NCI-H146 (cell line): Measurements from ENCODE around the gene DPYSL4.

ENCODE experiments used
- DNase-seq: peaks from one replicate; lab custom pipeline; 2025; lab: John Stamatoyannopoulos, UW

DPYSL4 gene

DNA sequence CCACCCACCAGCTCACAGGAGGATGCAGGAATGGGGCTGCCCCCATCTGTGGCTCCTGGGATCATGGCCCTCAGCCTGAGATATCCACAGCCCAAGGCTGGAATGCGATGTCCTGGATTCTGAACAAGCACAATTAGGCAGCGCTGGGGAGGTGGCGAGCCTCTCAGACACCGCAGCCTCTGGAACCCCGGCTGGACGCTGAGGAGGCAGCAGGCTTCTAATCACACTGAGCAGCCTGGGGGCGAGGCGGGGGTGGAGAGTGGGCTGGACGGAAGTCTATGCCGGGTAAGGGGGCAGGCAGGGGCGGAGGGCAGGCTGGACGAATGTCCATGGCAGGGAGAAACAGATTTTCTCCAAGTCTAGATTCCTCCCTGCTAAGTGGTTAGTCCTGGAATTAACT, 56.4 kb downstream of the DPYSL4 start:
- no peak for DNase-seq

DNA sequence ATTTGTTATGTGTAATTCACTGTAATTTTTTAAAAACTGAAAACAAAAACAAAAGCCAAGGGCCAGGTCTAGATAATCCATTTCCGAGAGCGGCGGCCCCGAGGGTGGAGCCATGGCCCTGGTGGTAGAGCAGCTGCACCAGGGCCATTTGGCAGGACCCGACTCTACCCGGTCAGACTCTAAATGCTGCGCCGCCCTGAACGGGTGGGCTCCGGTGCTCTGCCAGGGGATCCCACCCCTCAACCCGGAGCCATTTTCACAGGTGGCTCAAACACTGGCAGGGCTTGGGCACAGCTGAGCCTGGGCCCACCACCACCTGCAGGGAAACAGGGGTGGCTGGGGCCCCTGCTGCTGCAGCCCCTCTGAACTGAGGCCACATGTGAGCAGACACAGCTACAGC, 56.9 kb downstream of the DPYSL4 start:
- no peak for DNase-seq

DNA sequence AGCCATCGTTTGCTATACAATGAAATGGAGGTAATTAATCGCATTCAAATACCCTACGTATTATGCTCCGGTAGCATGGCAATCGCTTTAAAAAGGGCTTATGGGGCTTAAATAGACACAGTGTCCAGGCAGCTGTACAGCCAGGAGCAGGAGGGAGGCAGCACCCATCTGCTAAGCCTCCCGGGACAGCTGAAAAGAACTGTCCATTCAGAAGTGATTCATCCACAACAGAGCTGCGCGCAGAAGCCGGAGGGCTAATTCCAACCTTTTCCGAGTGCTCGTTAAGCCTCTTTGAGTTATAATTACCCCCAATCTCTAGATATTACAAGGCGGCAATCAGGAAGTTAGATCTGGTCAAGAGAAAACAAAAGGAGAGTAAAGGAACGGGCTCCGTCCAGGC, 58.3 kb downstream of the DPYSL4 start:
- no peak for DNase-seq

DNA sequence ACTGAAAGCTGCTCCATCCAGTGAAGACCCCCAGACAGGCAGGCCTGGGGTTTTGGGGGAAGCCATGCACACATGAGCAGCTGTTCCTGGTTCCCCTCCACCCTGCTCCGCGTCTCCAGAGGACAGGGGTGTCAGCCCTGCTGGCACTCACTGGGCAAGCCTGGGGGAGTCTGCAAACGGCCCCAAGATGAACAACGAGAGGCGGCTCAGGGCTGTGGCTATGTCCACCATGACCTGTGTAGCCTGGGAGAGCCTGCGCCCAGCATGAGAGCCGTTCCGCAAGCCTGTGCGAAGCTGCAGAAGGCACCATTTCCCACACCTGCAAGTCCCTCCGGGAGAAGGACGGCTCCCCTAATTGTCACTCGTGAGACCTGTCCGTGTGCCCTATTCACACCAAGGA, 59.5 kb downstream of the DPYSL4 start:
- DNase-seq: no peak

DNA sequence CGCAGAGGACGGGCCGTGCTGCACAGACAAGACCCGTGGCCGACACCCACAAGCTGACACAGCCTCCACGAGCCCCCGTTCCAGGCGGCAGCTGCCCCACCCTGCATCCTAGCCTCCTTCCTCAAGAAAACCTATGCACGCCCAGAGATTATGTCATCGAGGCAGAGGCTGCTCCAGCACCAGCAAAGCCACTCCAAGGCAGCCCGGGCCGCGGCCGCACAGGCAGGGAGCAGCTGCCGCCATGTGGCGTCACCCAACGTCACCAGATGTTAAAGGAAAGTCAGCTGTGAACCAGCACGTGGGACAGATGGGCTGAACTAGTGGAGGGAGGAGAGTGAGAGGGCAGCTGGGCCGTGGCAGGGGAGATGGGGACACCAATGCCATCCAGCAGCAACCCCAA, 61.2 kb downstream of the DPYSL4 start:
- DNase-seq: no peak

DNA sequence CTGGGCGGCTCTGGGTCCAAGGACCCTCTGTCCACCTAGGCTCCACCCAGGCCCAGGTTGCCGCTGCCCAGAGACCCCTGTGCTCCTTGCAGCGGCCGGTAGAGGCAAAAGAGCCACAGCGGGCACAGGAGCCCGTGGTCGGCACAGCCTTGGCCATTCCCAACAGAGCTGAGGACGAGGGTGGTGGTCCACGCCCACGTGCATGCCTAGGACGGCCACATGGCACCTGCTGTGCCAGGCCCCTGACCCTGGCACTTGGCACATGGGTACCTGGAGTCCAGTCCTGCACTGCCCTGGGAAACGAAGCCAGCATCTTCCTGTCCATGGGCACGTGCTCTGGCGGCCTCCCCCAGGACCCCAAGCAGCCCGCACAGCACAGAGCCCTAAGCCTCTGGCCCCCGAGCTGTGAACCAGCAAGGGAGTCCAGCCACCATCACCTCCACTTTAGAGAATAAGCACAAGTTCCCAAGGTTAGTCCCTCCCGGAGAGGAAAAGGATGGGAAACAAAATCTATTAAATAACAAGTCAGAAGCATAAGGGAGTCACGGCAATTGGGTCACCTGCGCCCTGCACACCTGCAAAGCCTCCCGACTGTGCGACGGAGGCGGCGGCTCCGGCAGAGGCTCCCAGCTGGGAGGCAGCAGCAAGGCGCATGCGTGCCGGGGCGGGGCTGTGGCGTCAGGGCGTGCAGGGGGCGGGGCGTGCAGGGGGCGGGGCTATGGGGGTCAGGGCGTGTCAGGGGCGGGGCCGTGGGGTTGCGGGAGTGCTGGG, 61.9 kb downstream of the DPYSL4 start:
- DNase-seq: peak; percentile 86

DNA sequence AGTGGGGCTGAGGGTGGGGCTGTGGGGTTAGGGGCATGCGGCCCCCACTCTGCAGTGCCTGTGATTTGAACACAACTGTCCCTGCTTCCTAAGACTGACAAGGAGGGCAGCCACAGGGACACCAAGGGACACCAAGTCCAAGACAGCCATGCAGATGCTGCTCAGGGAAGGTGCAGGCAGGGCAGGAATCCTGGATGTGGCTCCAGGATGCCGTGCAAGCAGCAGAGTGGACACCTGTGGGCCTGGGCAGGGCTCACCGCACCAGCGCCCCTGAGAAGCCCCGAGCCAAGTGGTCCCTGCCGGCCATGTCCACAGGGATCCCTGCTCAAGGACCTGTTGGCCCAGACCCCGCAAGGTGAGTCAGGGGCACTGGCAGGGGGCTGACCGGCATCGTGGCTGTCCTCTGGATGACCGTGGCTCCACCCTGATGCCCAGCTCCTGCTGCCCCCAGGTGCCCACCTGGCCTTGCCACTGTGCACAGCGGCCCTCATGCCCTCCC, 62.5 kb downstream of the DPYSL4 start:
- no peak for DNase-seq

DNA sequence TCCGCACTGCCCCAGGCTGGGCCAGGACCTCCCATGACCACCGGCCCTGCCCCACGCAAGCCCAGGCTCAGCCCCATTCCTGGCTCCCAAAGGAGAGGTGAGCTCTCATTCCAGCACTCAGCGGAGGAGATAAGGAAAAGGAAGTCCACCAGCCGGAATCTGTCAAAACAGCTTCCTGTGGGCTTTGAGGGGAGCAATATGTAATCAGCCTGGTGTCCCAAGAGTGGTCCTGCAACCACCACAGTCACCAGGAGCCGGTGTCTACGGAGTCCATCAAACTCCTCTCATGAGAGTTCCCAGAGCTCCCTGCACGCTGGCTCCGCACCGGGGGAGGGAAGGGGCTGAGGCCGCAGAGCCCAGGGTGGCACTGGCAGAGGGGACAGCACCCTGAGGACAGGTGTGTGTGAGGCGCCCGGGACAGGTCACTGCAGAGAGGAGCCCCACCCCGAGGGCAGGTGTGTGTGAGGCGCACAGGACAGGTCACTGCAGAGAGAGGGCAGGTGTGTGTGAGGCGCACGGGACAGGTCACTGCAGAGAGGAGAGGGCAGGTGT, 63.2 kb downstream of the DPYSL4 start:
- no peak for DNase-seq

DNA sequence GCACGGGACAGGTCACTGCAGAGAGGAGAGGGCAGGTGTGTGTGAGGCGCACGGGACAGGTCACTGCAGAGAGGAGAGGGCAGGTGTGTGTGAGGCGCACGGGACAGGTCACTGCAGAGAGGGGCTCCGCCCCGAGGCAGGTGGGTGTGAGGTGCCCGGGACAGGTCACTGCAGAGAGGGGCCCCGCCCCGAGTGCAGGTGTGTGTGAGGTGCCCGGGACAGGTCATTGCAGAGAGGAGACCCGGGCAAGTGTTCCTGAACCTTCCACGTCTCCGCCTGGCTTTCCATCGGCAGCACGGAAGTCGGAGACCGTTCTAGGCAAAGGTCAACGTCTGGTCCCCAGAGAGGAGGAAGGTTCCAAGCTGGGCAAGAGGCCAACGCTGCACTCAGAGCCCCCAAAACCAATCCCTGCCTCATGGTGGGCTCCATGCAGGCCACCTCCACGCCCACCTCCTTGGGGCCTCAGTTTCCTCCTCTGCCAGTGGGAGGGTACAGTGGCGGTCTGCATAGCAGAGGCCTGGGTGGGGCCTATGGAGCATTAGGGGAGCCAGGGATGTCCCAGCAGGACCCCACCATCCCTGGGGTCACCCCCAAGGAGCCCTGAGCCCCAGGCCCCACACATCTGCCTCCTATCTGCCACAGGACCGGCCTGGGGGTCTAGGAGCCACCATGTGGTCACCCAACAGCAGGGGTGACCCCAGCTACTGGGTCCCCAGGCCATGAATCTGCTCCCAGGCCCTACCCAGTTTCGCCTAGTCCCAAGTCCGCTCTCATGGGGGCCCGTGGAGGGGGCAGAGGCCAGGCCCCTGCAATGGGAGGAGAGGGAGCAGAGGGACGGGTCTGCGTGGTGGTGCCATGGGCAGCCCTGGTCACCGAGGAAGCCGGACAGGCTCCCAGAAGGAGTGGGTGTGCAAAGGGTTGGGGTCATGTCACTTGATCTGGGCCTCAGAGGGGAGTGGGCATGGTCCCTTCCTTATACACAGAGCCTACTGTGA, 64.0 kb downstream of the DPYSL4 start:
- DNase-seq: no peak

DNA sequence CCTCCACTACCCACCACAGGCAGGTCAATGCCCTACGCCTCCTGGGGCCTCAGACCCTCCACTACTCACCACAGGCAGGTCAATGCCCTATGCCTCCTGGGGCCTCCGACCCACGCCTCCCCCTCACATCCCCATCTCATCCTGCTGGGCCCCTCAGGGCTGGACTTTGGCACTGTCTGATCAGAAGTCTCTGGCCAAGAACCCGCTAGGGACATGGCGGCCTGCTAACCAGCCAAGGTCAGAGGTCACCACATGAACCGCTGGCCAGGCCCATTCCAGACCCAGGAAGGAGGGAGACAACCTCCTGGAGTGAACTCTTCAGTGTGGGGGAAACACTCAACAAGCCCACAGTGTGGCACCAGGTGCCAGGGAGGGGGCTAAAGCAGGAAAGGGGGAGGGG, 65.2 kb downstream of the DPYSL4 start:
- no peak for DNase-seq

DNA sequence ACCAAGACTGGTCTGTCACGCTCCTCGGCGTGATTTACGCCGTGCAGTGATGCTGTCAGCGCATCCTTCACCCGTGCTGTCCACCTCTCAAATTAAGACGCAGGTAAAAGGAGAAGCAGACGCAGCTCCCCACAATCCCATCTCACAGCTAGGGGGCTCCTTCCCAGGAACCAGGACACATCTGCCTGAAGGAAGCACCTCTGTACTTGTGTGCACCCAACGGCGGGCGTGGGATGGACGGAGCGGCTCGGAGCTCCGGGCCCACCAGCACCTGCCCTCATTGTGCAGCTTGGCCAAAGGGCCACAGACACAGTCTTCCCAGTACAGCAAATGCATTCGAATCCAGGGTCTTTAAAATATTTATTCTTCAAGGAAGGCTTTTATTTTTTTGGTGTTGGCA, 65.7 kb downstream of the DPYSL4 start:
- DNase-seq: no peak

DNA sequence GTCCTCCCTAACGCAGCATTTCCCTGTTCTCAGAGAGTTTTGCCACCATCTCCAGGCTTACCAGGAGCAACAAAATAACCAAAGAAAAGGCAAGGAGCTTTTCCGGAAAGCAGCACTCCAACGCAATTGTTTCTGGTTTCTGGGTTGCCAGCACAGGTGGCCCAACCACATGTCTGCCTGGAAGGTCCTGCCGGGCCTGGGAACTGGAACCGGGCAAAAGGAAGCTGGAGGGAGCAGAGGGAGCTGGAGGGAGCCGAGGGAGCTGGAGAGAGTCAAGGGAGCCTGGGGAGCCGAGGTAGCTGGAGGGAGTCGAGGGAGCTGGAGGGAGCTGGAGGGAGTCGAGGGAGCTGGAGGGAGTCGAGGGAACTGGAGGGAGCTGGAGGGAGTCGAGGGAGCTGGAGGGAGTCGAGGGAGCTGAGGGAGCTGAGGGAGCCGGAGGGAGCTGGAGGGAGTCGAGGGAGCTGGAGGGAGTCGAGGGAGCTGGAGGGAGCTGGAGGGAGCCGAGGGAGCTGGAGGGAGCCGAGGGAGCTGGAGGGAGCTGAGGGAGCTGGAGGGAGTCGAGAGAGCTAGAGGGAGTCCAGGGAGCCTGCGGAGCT, 66.4 kb downstream of the DPYSL4 start:
- no peak for DNase-seq

DNA sequence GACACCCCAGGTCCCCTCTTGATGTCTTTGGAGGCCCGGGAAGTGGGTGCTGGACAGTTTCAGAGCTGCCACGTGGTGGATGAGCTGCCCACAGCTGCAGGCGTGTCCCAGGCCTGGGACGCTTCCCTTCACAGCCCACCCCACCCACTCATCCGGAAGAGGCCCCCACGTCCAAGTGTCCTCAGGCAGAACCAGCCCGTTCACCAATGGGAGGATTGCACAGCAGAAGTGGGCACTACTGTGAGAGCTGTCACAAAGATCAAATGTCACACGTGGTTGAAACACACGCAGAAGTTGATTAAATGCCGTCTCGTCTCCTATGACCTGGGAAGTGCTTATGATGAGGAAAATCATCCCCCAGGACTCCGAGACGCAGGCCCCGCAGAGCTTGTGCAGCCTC, 68.1 kb downstream of the DPYSL4 start:
- DNase-seq: no peak
